Thyroid gland (tissue), 4 donors: ENCODE measurements around the gene RBMS1.

Source experiments
- CTCF ChIP-seq, 6 experiments: fragments of 200-600 bp in 3 of 6; fragments of 450-650 bp in 3 of 6; sonication (generic) in 3 of 6; IDR thresholded peaks; one replicate each; pipeline ENCODE4 v1.5.1; 2016 to 2019; ENCODE audit warnings: antibody characterized with exemption in 6 of 6, mild to moderate bottlenecking in 2 of 6, inconsistent platforms in 1 of 6, moderate library complexity in 1 of 6
- POLR2A ChIP-seq, 2 donors: fragments of 450-650 bp; IDR thresholded peaks; one replicate each; pipeline ENCODE4 v1.6.1; 2017; ENCODE audit warnings: antibody characterized with exemption in 2 of 2, mild to moderate bottlenecking in 2 of 2, moderate library complexity in 1 of 2

GRCh38 chr2:160373666-160374065 lies 119.9 kb downstream of the RBMS1 start:
- TF ChIP-seq CTCF (IDR thresholded peaks at IDR 0.05) (no peak), POLR2A (IDR thresholded peaks at IDR 0.05) (no peak)
